ENCODE data around the gene ABCC4. TPM values are rescaled to one million over a fixed set of nuclear protein-coding genes. Genes with fewer than 3 reads are reported as not detected.

The ABCC4 gene
- total and polyA plus RNA-seq, 2 donors from 2014 or later = 11.3 to 52.4 TPM

GRCh38 chr13:95235974-95236373 lies 65.3 kb downstream of the ABCC4 start:
- no peak overlapping the region for H3K9ac ChIP-seq (ENCODE audit: low read length in 3 of 3)
- H3K27me3 ChIP-seq (ENCODE audit: control insufficient read depth, insufficient read depth, low read length) = no peaks in the 10 kb centered on the region
- FAIRE-seq (no peak), DNase-seq (no peak)
- no peak for TF ChIP-seq CTCF (IDR thresholded peaks at IDR 0.05; ENCODE audit: borderline replicate concordance, extremely low read depth, insufficient read depth)
- peak overlapping the region in 1 of 2 donors; percentile 11 for H3K27ac ChIP-seq (ENCODE audit: low read depth in 2 of 2, low read length in 2 of 2)
- H3K4me1 ChIP-seq (ENCODE audit: control insufficient read depth in 2 of 3, insufficient read depth in 2 of 3, low read depth in 1 of 3, low read length in 3 of 3) = peaks cover 0 to 12% (median 0%) of the 10 kb centered on the region in 3 donors
- H3K9me3 ChIP-seq (ENCODE audit: control insufficient read depth in 2 of 3, insufficient read depth in 1 of 3, low read length in 3 of 3) = no peaks in the 10 kb centered on the region
- intact Hi-C loops (cut with DNase I) = no loop called here
- no peak overlapping the region for H3K4me3 ChIP-seq (ENCODE audit: low read length in 3 of 3)
- no peaks in the 10 kb centered on the region for H3K36me3 ChIP-seq (ENCODE audit: control insufficient read depth in 2 of 3, insufficient read depth in 3 of 3, low read length in 3 of 3)

- peaks cover 0 to 12% (median 0%) of the 10 kb centered on the region in 3 donors for H3K4me1 ChIP-seq (ENCODE audit: control insufficient read depth in 2 of 3, insufficient read depth in 2 of 3, low read depth in 1 of 3, low read length in 3 of 3)
- DNase-seq (no peak), FAIRE-seq (no peak)
- no peak overlapping the region for H3K9ac ChIP-seq (ENCODE audit: low read length in 3 of 3)
- TF ChIP-seq CTCF (IDR thresholded peaks at IDR 0.05; ENCODE audit: borderline replicate concordance, extremely low read depth, insufficient read depth) = no peak
- peak overlapping the region in 1 of 2 donors; percentile 11 for H3K27ac ChIP-seq (ENCODE audit: low read depth in 2 of 2, low read length in 2 of 2)
- no peaks in the 10 kb centered on the region for H3K27me3 ChIP-seq (ENCODE audit: control insufficient read depth, insufficient read depth, low read length)
- H3K4me3 ChIP-seq (ENCODE audit: low read length in 3 of 3) = no peak overlapping the region
- no peaks in the 10 kb centered on the region for H3K9me3 ChIP-seq (ENCODE audit: control insufficient read depth in 2 of 3, insufficient read depth in 1 of 3, low read length in 3 of 3)
- intact Hi-C loops (cut with DNase I) = no loop called here
- no peaks in the 10 kb centered on the region for H3K36me3 ChIP-seq (ENCODE audit: control insufficient read depth in 2 of 3, insufficient read depth in 3 of 3, low read length in 3 of 3)
Observed at GRCh38 chr13:95235199-95235756, 66.0 kb downstream of the ABCC4 start.

GRCh38 chr13:95234242-95234641 lies 67.0 kb downstream of the ABCC4 start:
- Histone ChIP-seq H3K36me3 (ENCODE audit: control insufficient read depth in 2 of 3, insufficient read depth in 3 of 3, low read length in 3 of 3) (no peaks in the 10 kb centered on the region), H3K27me3 (ENCODE audit: control insufficient read depth, insufficient read depth, low read length) (no peaks in the 10 kb centered on the region), H3K4me1 (ENCODE audit: control insufficient read depth in 2 of 3, insufficient read depth in 2 of 3, low read depth in 1 of 3, low read length in 3 of 3) (peaks cover 0 to 12% (median 0%) of the 10 kb centered on the region in 3 donors), H3K9me3 (ENCODE audit: control insufficient read depth in 2 of 3, insufficient read depth in 1 of 3, low read length in 3 of 3) (no peaks in the 10 kb centered on the region), H3K4me3 (ENCODE audit: low read length in 3 of 3) (no peak overlapping the region), H3K9ac (ENCODE audit: low read length in 3 of 3) (no peak overlapping the region), H3K27ac (ENCODE audit: low read depth in 2 of 2, low read length in 2 of 2) (no peak overlapping the region)
- FAIRE-seq = no peak
- no peak for TF ChIP-seq CTCF (IDR thresholded peaks at IDR 0.05; ENCODE audit: borderline replicate concordance, extremely low read depth, insufficient read depth)
- intact Hi-C loops (cut with DNase I) = no loop called here
- DNase-seq = no peak

Data from kidney (tissue), 14 donors.